Psoas muscle (tissue), 8 donors: ENCODE measurements around the gene QSER1. TPM values are rescaled to one million over a fixed set of nuclear protein-coding genes. Genes with fewer than 3 reads are reported as not detected.
"Not testable (repeated sequence)": the region's sequence is repeated elsewhere in the genome, so short reads cannot be mapped to it uniquely, and the experiment has no call there.

ENCODE experiments used
- ATAC-seq, 4 donors: fragments of 200-7000 bp; cut with Tn5 transposase; one replicate each; pipeline ENCODE4 v1.9.1; 2020; ENCODE audit warnings: moderate library complexity in 3 of 4, mild to moderate bottlenecking in 2 of 4
- DNase-seq, 2 donors: peaks; one replicate each; pipeline ENCODE4 v3.0.0-alpha.2; 2020
- H3K27ac ChIP-seq: fragments of 200-600 bp; one replicate; pipeline ENCODE4 v1.8.0; 2022
- H3K27me3 ChIP-seq, 3 donors: fragments of 200-600 bp in 1 of 3; one replicate each; pipeline versions ENCODE4 v1.6.1 to v1.8.0; 2013 to 2022; ENCODE audit warnings: low read length in 2 of 3, mild to moderate bottlenecking in 2 of 3, moderate library complexity in 1 of 3; ENCODE audit not compliant: insufficient read depth in 3 of 3
- H3K36me3 ChIP-seq, 2 donors: fragments of 200-600 bp in 1 of 2; one replicate each; pipeline versions ENCODE4 v1.6.1 to v1.8.0; 2013 to 2022; ENCODE audit warnings: low read depth in 1 of 2, mild to moderate bottlenecking in 1 of 2, moderate library complexity in 1 of 2; ENCODE audit not compliant: insufficient read depth in 1 of 2
- H3K4me1 ChIP-seq: fragments of 200-600 bp; one replicate; pipeline ENCODE4 v1.8.0; 2022
- H3K4me3 ChIP-seq: fragments of 200-600 bp; one replicate; pipeline ENCODE4 v1.8.0; 2022; ENCODE audit warnings: mild to moderate bottlenecking
- H3K9me3 ChIP-seq: fragments of 200-600 bp; one replicate; pipeline ENCODE4 v1.8.0; 2022
- CTCF ChIP-seq: fragments of 200-600 bp; IDR thresholded peaks from one replicate; pipeline ENCODE4 v1.8.0; 2022; ENCODE audit warnings: antibody characterized with exemption
- WGBS, 3 donors: extraction: QIAGEN DNeasy Blood & Tissue Kit; methylation state at CpG; one replicate each; pipeline versions ENCODE4 v1.1.6 to v1.1.7; 2013; 5-methylcytosine and 5-hydroxymethylcytosine counted together
- intact Hi-C, 2 donors: fragments of 100-400 bp; cut with DNase I; formaldehyde crosslinking; loops; one replicate each; pipeline versions ENCODE4 v1.11.0 to v1.14.2; 2022
- polyA plus RNA-seq, 3 donors: library from polyadenylated mRNA; stranded (reverse); fragments of 200-250 nt; gene quantifications; one replicate each; pipeline ENCODE4 v1.2.3, GENCODE V29; 2013
- total RNA-seq, 4 donors: library from RNA; stranded (reverse); fragmentation: NEBNext Ultra II Directional in 2 of 4; extraction: Animal tissue kit (Norgen Biotek cat#: 25700) in 2 of 4; gene quantifications; one replicate each; pipeline versions ENCODE4 v1.2.1 to v1.2.4, GENCODE V29; 2021 to 2023
- donor health status: healthy with polysubstance abuse.
- donor health status: DM: no; HTN: no; CAD: no; lungs with moderate emphysema.
- donor health status: Bipolar disorder and iron deficiency.
- donor health status: healthy.
- donor health status: DM: yes; HTN: yes; CAD: no.
- donor health status: DM: no; HTN: no; CAD: no.
- donor health status: DM: no; HTN: no; CAD: no.
- donor health status: DM: yes; HTN: yes; CAD: no.

Gene QSER1
- total and polyA plus RNA-seq, 7 donors: 2.4 to 19.3 (median 11.8) TPM

GRCh38 chr11:32883421-32883820, 9.2 kb upstream of the QSER1 start:
- no peak for DNase-seq
- Histone ChIP-seq H3K27me3 (no peaks in the 10 kb centered on the region), H3K27ac (no peak overlapping the region), H3K9me3 (no peaks in the 10 kb centered on the region), H3K36me3 (no peaks in the 10 kb centered on the region), H3K4me3 (no peak overlapping the region), H3K4me1 (no peaks in the 10 kb centered on the region)
- ATAC-seq: no peak
- intact Hi-C loops: no loop called here
- WGBS, 3 donors: 69 to 92% (median 90%) methylated on average over 3 of the region's 3 CpGs
- no peak for TF ChIP-seq CTCF

- intact Hi-C loops: no loop called here
Observed at GRCh38 chr11:32884023-32884422, 8.6 kb upstream of the QSER1 start.

GRCh38 chr11:32884770-32885384, 7.7 kb upstream of the QSER1 start:
- H3K36me3 ChIP-seq: no peaks in the 10 kb centered on the region
- no peaks in the 10 kb centered on the region for H3K27me3 ChIP-seq
- H3K4me3 ChIP-seq: no peak overlapping the region
- DNase-seq: no peak
- no peaks in the 10 kb centered on the region for H3K9me3 ChIP-seq
- WGBS, 3 donors: 68 to 81% (median 71%) methylated on average over 3 of the region's 3 CpGs
- no peak for ATAC-seq
- intact Hi-C loops: no loop called here
- H3K4me1 ChIP-seq: no peaks in the 10 kb centered on the region
- peak; percentile 17 for TF ChIP-seq CTCF
- H3K27ac ChIP-seq: no peak overlapping the region

More at GRCh38 chr11:32884023-32884422, 8.6 kb upstream of the QSER1 start:
- no peaks in the 10 kb centered on the region for H3K36me3 ChIP-seq
- no peak for ATAC-seq
- DNase-seq: no peak
- no peaks in the 10 kb centered on the region for H3K27me3 ChIP-seq
- WGBS, 3 donors: 68 to 82% (median 80%) methylated on average over 3 of the region's 3 CpGs
- H3K4me1 ChIP-seq: no peaks in the 10 kb centered on the region
- no peak for TF ChIP-seq CTCF
- H3K9me3 ChIP-seq: no peaks in the 10 kb centered on the region
- no peak overlapping the region for H3K4me3 ChIP-seq
- H3K27ac ChIP-seq: no peak overlapping the region

GRCh38 chr11:32885556-32885955, 7.1 kb upstream of the QSER1 start:
- Histone ChIP-seq H3K27ac (no peak overlapping the region), H3K4me1 (no peaks in the 10 kb centered on the region), H3K27me3 (no peaks in the 10 kb centered on the region), H3K4me3 (no peak overlapping the region), H3K36me3 (no peaks in the 10 kb centered on the region), H3K9me3 (no peaks in the 10 kb centered on the region)
- whole genome bisulfite sequencing, 3 donors: 82 to 85% (median 84%) methylated on average over 9 of the region's 9 CpGs
- no peak for TF ChIP-seq CTCF
- intact Hi-C loops: no loop called here
- no peak for DNase-seq
- no peak for ATAC-seq

GRCh38 chr11:32886180-32886579, 6.4 kb upstream of the QSER1 start:
- TF ChIP-seq CTCF: no peak
- H3K27me3 ChIP-seq: no peaks in the 10 kb centered on the region
- 86 to 89% (median 88%) methylated on average over 3 of the region's 3 CpGs for WGBS, 3 donors
- no peaks in the 10 kb centered on the region for H3K9me3 ChIP-seq
- no peak overlapping the region for H3K27ac ChIP-seq
- intact Hi-C loops: no loop called here
- DNase-seq: no peak
- H3K36me3 ChIP-seq: no peaks in the 10 kb centered on the region
- ATAC-seq: no peak
- H3K4me1 ChIP-seq: no peaks in the 10 kb centered on the region
- no peak overlapping the region for H3K4me3 ChIP-seq

GRCh38 chr11:32887707-32888383, 4.8 kb upstream of the QSER1 start:
- H3K27ac ChIP-seq, intact Hi-C loops, H3K9me3 ChIP-seq, H3K4me1 ChIP-seq, ATAC-seq, DNase-seq, H3K36me3 ChIP-seq, H3K27me3 ChIP-seq, H3K4me3 ChIP-seq: not testable (repeated sequence)
- WGBS, 3 donors: 91 to 93% (median 91%) methylated on average over 20 of the region's 20 CpGs

GRCh38 chr11:32888384-32888710, 4.3 kb upstream of the QSER1 start:
- H3K36me3 ChIP-seq, H3K27me3 ChIP-seq, intact Hi-C loops, DNase-seq, H3K4me1 ChIP-seq, ATAC-seq, H3K4me3 ChIP-seq, H3K27ac ChIP-seq, H3K9me3 ChIP-seq: not testable (repeated sequence)
- WGBS, 3 donors: 93 to 96% (median 93%) methylated on average over 13 to 17 of the region's 17 CpGs
